Spinal cord (tissue), 10 donors: ENCODE results near the gene APOO. TPM values are rescaled to one million over a fixed set of nuclear protein-coding genes. Genes with fewer than 3 reads are reported as not detected.
A peak's percentile ranks its signal among the peaks of the same experiment; 100 is the strongest.

ENCODE experiments used
- DNase-seq, 6 donors: peaks; one replicate each; pipeline versions ENCODE4 v3.0.0 to v3.0.0-alpha.2; 2013 to 2015; ENCODE audit warnings: low spot score in 6 of 6, low read depth in 4 of 6
- H3K27ac ChIP-seq: one replicate; pipeline ENCODE4 v1.5.1; 2013; ENCODE audit warnings: low read depth, low read length, control low read depth
- H3K27me3 ChIP-seq: one replicate; pipeline ENCODE4 v1.6.1; 2013; ENCODE audit warnings: low read length; ENCODE audit not compliant: control insufficient read depth, insufficient read depth
- H3K36me3 ChIP-seq: one replicate; pipeline ENCODE4 v1.6.1; 2013; ENCODE audit warnings: low read length; ENCODE audit not compliant: control insufficient read depth, insufficient read depth
- H3K4me1 ChIP-seq: one replicate; pipeline ENCODE4 v1.6.1; 2013; ENCODE audit warnings: low read length; ENCODE audit not compliant: control insufficient read depth, insufficient read depth
- H3K4me3 ChIP-seq: one replicate; pipeline ENCODE4 v1.5.1; 2013; ENCODE audit warnings: low read depth, low read length, control low read depth
- H3K9me3 ChIP-seq: one replicate; pipeline ENCODE4 v1.6.1; 2013; ENCODE audit warnings: low read length; ENCODE audit not compliant: control insufficient read depth, insufficient read depth
- WGBS: methylation state at CpG from one replicate; pipeline ENCODE4 v1.1.5; 2013; ENCODE audit warnings: missing lambda C conversion rate; ENCODE audit not compliant: insufficient coverage; 5-methylcytosine and 5-hydroxymethylcytosine counted together
- polyA plus RNA-seq, 2 donors: library from polyadenylated mRNA; unstranded; fragments of 120-200 nt; gene quantifications; one replicate each; pipeline ENCODE4 v1.2.1, GENCODE V29; 2013; ENCODE audit not compliant: insufficient read length in 2 of 2
- total RNA-seq, 2 donors: library from RNA; depleted of rRNA in 1 of 2; stranded (reverse); fragments of 120-200 nt in 1 of 2; fragments of >200 nt in 1 of 2; gene quantifications; one replicate each; pipeline versions ENCODE4 v1.2.3 to v1.2.4, GENCODE V29; 2013 to 2014
- donor health status: healthy.

The APOO gene
- total and polyA plus RNA-seq, 4 donors: 34.5 to 79.7 (median 61.6) TPM

- Histone ChIP-seq H3K36me3 (no peaks in the 10 kb centered on the region), H3K4me3 (peak overlapping the region; percentile 65), H3K4me1 (peaks cover 3% of the 10 kb centered on the region), H3K27me3 (peaks cover 11% of the 10 kb centered on the region), H3K9me3 (no peaks in the 10 kb centered on the region), H3K27ac (peak overlapping the region; percentile 79)
- peak in 2 of 6 donors; percentile 24 to 48 for DNase-seq
- 64% methylated on average over 6 of the region's 13 CpGs for WGBS
These were observed 674 bp upstream of the APOO start for GRCh38 chrX:23908219-23909004.

- H3K36me3 ChIP-seq: no peaks in the 10 kb centered on the region
- DNase-seq: no peak
- peak overlapping the region; percentile 65 for H3K4me3 ChIP-seq
- peaks cover 3% of the 10 kb centered on the region for H3K4me1 ChIP-seq
- peak overlapping the region; percentile 79 for H3K27ac ChIP-seq
- H3K27me3 ChIP-seq: peaks cover 14% of the 10 kb centered on the region
- H3K9me3 ChIP-seq: no peaks in the 10 kb centered on the region
- 21% methylated on average over 5 of the region's 12 CpGs for WGBS
These were observed 634 bp downstream of the APOO start for GRCh38 chrX:23907111-23907497.

GRCh38 chrX:23904096-23904495 is 3.6 kb downstream of the APOO start:
- no peak overlapping the region for H3K27ac ChIP-seq
- H3K4me3 ChIP-seq: no peak overlapping the region
- peaks cover 3% of the 10 kb centered on the region for H3K4me1 ChIP-seq
- 39% methylated on average over 2 of the region's 2 CpGs for WGBS
- DNase-seq: no peak
- H3K9me3 ChIP-seq: no peaks in the 10 kb centered on the region
- peaks cover 17% of the 10 kb centered on the region for H3K27me3 ChIP-seq
- no peaks in the 10 kb centered on the region for H3K36me3 ChIP-seq

GRCh38 chrX:23902419-23902818 is 5.3 kb downstream of the APOO start:
- H3K4me1 ChIP-seq: peaks cover 6% of the 10 kb centered on the region
- peaks cover 12% of the 10 kb centered on the region for H3K27me3 ChIP-seq
- H3K27ac ChIP-seq: peak overlapping the region; percentile 57
- no peak overlapping the region for H3K4me3 ChIP-seq
- no CpG with 5 or more reads among the region's 2 CpGs for WGBS
- H3K9me3 ChIP-seq: no peaks in the 10 kb centered on the region
- no peaks in the 10 kb centered on the region for H3K36me3 ChIP-seq
- peak in 3 of 6 donors; percentile 46 to 88 (median 80) for DNase-seq

GRCh38 chrX:23901805-23902204 is 5.9 kb downstream of the APOO start:
- Histone ChIP-seq H3K27me3 (peaks cover 10% of the 10 kb centered on the region), H3K36me3 (no peaks in the 10 kb centered on the region), H3K9me3 (no peaks in the 10 kb centered on the region), H3K27ac (peak overlapping the region; percentile 57), H3K4me3 (no peak overlapping the region), H3K4me1 (peaks cover 3% of the 10 kb centered on the region)
- WGBS: no CpG with 5 or more reads among the region's 1 CpG
- peak in 2 of 6 donors; percentile 83 to 84 for DNase-seq

GRCh38 chrX:23901060-23901459 is 6.7 kb downstream of the APOO start:
- Histone ChIP-seq H3K4me3 (no peak overlapping the region), H3K36me3 (no peaks in the 10 kb centered on the region), H3K9me3 (no peaks in the 10 kb centered on the region), H3K27me3 (peaks cover 7% of the 10 kb centered on the region), H3K4me1 (peaks cover 3% of the 10 kb centered on the region), H3K27ac (no peak overlapping the region)
- DNase-seq: no peak
- WGBS: 35% methylated on average over 1 of the region's 3 CpGs

- Histone ChIP-seq H3K36me3 (no peaks in the 10 kb centered on the region), H3K27ac (no peak overlapping the region)
These were observed 7.4 kb downstream of the APOO start for GRCh38 chrX:23900220-23900797.

GRCh38 chrX:23898412-23898959 is 9.3 kb downstream of the APOO start:
- peaks cover 3% of the 10 kb centered on the region for H3K4me1 ChIP-seq
- H3K27ac ChIP-seq: peak overlapping the region; percentile 64
- peak in 2 of 6 donors; percentile 21 to 45 for DNase-seq
- H3K9me3 ChIP-seq: no peaks in the 10 kb centered on the region
- H3K36me3 ChIP-seq: no peaks in the 10 kb centered on the region
- no peak overlapping the region for H3K4me3 ChIP-seq
- H3K27me3 ChIP-seq: peaks cover 7% of the 10 kb centered on the region
- WGBS: no CpG with 5 or more reads among the region's 3 CpGs

More at GRCh38 chrX:23900220-23900797, 7.4 kb downstream of the APOO start:
- DNase-seq: no peak
- peaks cover 3% of the 10 kb centered on the region for H3K4me1 ChIP-seq
- WGBS: 86% methylated on average over 5 of the region's 12 CpGs
- peaks cover 7% of the 10 kb centered on the region for H3K27me3 ChIP-seq
- H3K9me3 ChIP-seq: no peaks in the 10 kb centered on the region
- no peak overlapping the region for H3K4me3 ChIP-seq

- peaks cover 3% of the 10 kb centered on the region for H3K4me1 ChIP-seq
- H3K27ac ChIP-seq: no peak overlapping the region
- WGBS: 100% methylated on average over 1 of the region's 2 CpGs
These were observed 10.8 kb downstream of the APOO start for GRCh38 chrX:23896981-23897380.

More at GRCh38 chrX:23896981-23897380, 10.8 kb downstream of the APOO start:
- no peak for DNase-seq
- no peaks in the 10 kb centered on the region for H3K9me3 ChIP-seq
- peaks cover 5% of the 10 kb centered on the region for H3K27me3 ChIP-seq
- H3K4me3 ChIP-seq: no peak overlapping the region
- peaks cover 3% of the 10 kb centered on the region for H3K36me3 ChIP-seq
